Stimulated activated CD4-positive, alpha-beta T cell treated with anti-CD3 and anti-CD28 coated beads, TNF-alpha, amount 100 ng/mL, for 24 hours (primary cell): ENCODE measurements around the gene TOX4.
"Not testable (repeated sequence)": the region's sequence is repeated elsewhere in the genome, so short reads cannot be mapped to it uniquely, and the experiment has no call there.

Experiments
- DNase-seq, 3 experiments: peaks; one replicate each; pipeline ENCODE4 v3.0.0-alpha.2; 2020; ENCODE audit warnings: low read depth in 3 of 3

Gene TOX4

DNA sequence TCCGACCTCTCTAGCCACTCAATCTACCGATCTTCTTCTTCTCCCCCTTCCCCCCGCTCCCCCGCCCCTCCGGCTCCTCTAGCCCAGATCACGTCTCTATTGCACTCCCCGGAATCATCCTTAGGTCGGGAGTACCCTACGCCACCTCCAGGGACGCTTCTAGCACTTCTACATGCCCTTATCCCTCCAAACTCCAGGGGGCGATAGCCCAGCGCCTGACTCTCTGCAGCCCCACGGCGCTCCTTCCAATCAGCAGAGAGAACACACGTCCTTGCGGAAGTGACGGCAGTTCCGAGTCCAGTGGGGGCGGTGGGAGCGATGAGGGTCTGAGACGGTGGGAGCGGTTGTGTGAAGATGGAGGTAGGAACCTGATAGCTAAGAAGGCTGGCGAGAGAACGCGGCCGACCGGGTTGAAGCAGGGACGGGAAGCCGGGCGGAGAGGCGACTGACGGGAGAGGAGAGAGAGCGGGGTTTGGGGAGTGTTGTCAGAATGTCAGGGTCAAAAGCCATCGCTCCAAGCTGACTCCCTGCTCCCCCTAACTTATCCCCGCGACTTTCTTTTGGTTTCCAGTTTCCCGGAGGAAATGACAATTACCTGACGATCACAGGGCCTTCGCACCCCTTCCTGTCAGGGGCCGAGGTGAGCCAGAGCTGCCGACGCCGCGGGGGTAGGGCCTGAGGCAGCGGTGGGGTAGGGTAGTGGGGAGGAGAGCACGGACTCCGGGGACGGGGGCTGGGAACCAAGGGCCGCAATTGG, at the start of gene TOX4, which contains the start of gene RAB2B:
TOX4 (plus strand) TSS at position 271 of the 757 bp plus-strand sequence; CDS start at position 355, 84 bp downstream.
RAB2B (minus strand) TSS at position 35 of the 757 bp plus-strand sequence. CDS start 87 bp downstream, outside the sequence.
- peak; percentile 91 to 93 (median 93) for DNase-seq

DNA sequence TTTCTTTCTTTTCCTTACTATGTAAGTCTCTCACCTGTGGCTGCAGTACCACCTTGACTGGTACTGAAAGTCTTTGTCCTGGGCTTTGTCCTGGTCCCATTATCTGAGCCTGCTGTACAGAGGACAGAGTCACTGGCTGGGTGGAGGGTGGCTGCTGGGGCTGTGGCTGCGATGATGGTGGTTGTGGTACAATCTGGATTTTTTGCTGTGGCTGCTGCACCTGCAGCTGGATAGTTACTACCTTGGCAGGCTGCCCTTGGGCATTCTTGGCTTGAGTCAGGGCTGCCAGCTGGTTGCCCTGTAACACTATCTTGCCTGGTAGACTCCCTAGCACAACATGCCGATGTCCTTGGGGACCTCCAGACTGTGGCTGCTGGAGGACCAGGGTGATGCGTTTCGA, 48.1 kb upstream of the TOX4 start:
- no peak for DNase-seq

DNA sequence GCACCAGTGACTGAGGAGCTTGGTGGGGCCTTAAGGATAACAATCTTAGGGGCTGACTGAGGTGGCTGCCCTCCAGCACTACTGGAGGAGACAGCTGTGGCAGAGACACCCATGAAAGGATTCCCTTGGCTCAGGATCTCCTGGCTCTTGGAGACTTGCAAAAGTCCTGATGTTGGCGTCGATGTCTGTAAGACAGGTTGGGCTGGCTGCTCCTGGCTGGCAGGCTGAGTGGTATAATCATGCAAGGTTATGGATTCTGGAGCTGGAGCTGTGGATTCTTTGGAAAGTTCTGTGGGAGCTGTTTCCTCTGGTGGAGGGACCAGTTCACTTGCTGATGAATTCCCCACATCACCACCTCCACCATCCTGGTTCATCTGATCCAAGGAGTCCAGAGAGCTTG, 45.9 kb upstream of the TOX4 start:
- no peak for DNase-seq

DNA sequence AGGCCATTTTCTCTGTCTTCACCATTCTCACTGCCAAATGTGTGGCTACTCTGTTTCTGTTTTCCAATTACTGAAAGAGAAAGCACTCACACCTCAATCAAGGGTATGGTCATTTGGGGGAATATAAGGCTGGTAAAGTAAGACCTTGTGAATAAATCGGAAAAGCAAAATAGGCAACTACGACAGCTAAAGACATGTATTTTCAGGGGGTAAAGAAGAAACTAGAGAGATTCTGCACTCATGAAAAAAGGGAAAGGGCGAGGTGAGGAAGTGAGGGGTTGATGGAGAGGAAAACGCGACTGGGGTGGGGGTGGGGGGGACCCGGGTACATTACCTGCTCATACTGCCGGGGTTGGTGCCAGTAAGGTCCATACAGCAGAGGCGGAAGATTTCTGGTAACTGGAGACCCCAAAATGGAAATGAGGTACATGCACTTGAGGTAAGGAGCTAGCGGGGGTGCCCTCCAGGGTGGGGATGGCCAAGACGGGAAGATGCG, 40.4 kb upstream of the TOX4 start:
- no peak for DNase-seq

DNA sequence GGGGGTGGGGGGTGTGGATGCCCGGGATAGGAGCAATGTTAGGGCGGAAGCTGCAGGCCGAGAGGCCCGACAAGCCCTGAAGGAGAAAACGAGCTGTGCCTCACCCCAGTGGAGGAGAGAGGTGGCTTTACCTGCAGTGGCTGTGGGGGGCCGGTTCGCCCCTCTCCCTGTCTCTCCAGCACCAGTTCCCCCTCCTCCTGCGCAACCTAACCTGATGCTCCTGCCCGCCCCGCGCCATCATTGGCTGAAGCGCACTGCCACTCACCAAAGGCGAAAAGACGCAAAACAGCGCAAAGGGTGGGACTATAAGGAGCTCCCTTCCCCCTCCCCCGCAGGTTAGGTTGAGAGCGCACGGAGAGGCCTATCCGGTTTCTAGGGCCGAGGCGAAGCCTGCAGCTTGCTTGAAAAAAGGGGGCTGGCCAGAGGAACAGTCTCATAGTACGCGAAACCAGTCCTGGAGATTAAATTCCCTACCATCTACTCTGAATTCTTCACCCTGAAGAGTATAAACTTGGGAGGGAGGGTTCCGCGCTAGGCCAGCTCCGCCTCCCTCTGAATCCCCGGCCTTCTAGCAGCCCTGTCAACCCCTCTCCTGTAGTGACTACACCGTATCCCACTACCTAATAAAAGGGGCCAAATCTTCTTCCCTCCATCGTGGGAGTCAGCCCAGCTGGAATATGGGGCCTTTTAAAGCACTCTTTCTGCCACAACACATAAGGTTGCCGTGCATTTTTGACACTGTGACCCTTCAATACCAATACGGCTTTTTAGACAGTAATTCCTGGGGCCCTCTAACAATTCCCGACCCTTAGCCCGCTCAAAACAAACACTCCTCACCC, 39.7 kb upstream of the TOX4 start:
- peak; percentile 94 to 99 (median 98) for DNase-seq

DNA sequence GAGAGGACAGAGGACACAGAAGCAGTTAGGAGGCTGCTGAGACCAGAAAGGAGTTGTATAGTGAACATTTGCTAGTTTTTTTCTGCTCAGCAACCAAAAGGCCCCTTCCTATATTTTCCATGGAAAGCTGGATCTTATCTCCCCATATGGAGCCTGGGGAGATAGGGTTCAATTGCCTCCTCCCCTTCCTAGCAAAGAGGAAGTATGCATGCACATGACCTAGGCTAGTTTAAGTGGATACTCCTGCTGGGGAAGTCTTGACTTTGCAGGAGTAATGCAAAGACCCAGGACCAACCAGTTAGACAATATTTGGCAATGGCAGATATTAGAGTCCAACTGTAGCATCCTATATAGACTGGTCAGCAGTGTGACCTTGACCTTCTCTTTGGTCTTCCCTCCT, 36.1 kb upstream of the TOX4 start:
- no peak for DNase-seq

DNA sequence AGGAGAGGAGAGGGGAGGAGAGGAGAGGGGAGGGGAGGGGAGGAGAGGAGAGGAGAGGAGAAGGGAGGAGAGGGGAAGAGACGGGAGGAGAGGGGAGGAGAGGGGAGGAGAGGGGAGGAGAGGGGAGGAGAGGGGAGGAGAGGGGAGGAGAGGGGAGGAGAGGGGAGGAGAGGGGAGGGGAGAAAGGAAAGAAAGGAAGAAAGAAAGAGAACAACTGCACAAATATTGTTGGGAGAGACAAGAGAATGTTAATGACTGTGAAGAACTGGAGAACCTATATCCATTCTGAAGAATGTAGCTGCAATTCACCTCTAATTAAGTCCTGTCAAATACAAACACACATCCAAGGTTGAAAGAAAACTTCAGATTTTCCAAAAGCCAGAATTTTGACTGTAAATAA, 34.3 kb upstream of the TOX4 start:
- DNase-seq, result not testable (repeated sequence)

DNA sequence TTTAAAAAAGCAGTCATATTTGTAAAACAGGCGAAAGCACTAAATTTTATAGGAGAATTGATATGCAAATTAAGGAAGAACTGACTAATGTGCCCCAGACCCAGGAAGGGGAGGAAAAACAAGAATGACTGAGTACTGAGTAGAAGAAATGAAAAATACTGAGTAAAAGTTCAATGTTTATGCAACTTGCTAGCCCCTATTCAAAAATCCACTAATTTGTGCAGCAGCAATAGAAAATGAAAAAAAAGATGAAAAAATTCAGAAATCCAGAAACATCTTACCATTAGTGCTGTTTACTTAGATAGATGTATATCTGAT, 27.1 kb upstream of the TOX4 start:
- DNase-seq, result no peak

DNA sequence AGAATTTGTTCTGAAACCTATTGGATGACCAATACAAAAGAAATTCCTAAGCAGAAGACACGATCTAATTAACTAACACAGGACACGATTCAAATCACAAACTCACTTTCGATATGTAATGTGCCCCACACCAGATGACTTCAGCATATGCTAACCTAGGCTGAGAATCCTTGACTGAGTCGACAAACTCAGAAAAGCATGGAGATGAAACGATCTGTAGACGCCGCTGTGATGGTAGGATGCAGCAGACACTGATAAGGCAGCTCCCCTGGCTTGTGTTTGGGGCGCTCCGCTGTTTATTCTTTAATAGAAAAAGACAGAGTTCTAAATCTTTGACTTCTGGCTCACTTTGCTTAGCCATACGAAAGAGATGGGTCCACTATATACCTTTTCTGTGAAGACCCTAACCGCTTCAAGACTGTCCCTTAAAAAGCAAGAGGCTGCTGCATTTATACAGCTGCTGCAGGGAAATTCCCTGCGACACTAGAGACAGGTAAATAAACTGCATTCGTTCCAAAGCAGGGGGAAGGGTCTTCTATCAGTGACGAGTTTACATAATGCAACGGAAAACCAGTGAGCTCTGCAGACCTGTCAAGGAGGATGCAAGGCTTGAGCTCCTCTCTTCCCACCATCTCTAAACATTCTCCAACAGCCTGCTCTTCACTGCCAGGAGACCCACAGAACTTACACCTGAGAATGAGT, 22.0 kb upstream of the TOX4 start:
- no peak for DNase-seq

DNA sequence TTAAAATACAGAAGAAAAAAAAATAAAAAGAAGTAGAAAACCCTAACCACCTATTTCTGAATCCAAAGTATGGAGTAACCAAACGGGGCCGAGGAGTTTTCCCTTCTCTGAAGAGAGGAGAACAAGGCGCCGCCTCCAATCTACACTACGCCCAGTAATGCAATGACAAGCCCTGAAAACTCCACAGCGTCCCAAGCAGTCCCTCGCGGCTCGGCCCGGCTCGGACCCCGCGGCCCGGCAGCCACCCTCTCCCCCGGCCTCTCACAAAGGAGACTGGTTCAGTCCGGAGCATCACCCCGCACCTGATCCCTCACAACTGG, 21.4 kb upstream of the TOX4 start:
- no peak for DNase-seq

DNA sequence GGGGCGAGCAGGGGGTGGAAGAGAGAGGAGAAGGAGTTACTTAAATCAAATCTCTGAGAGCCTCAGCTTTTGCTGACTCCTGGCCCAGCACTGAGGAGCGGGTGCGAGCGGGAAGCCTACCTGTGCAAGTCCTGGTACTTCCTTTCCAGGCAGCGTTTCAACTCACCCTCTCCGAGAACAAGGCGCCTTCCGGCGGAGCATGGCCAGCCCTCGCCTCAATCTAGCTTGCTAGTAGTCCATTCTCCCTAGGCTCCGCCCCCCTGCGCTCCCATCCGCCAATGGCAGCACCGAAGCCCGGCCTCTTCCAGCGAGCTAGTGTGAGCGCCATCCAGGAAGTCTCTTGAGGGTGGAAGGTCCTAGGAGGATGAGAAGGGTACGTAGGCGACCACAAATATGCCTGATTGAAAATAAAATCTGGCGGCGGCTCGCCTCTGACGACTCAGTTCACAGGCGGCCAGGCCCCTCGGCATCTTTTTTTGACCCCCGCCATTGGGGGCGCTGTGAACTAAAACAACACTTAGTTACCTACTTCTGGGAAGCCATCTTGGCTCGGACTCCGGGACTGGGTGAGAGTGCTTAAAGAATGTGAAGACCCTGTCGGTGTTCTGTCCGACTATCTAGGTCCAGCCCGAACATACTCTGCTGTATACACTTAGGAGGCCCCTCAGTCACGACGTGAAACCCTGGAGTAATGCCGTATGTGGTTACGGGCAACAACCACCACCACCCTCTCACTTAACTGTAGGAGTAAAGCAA, 20.9 kb upstream of the TOX4 start, which contains the start of gene CHD8:
CHD8 (minus strand) TSS at position 212 of the 756 bp plus-strand sequence. CDS start 24,480 bp downstream, outside the sequence.
- peak; percentile 98 to 100 (median 98) for DNase-seq

DNA sequence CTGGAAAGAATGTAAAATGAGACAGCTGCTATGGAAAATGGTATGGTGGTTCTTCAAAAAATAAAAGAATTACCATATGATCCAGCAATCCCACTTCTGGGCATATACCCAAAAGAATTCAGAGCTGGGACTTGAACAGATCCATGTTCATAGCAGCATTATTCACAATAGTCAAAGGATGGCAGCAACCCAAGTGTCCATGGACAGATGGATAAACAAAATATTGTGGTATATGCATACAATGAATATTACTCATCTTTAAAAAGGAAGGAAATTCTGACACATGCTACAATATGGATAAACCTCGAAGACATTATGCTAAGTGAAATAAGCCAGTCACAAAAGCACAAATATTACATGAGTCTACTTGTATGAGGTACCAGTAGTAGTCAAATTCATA, 9.4 kb upstream of the TOX4 start:
- DNase-seq, result no peak

DNA sequence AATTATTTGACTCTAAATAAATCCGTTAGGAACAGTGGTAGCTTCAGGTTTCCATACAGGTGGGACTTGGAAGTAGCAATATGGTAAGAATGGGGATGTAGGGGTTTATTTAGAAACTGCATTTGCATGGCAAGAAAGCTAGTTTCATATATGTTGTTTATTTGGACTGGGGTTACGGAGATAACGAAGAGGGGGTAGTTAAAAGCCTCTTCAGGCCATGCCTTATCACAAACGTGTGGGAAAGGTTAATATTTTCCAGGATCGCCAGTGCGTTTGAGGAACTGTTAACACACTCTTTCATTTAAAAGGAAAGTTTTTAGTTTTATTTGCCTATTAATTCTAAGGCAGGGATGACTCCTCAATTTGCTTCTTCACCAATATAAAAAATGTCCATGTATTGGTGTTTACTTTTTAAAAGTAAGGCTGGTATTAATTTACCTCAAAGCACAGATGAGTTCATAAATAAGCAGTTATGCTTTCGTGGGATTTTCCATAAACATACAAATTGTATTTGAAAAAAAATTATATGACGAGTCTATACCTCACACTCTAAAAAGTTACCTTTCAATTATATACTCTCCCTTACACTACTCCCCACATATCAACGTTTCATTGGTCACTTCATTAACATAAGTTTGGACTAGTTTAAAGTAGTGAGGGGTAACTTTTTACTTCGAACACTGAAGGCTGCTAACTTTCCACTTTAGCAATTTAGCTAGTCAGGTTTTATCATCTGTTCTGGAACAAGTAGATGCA, 1.1 kb upstream of the TOX4 start:
- no peak for DNase-seq

DNA sequence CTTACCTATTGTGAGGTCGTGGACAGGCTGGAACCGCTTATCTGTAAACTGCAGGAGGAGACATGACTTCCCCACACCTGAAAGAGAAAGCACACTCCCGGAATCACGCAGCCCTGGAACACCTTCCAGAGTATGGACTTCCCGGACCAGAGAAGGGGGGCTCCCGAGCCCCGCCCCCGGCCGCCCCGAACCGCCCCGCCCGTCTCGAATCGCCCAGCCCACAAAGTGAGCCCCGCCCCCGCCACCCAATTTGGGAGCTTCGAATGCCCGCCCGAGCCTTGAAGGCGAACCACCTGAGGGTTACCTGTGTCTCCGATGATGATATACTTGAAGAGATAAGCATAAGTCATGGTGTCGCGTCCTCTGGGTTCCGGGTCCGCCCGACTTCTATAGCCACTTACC, 471 bp upstream of the TOX4 start:
- DNase-seq, result peak; percentile 70 to 82 (median 72)

DNA sequence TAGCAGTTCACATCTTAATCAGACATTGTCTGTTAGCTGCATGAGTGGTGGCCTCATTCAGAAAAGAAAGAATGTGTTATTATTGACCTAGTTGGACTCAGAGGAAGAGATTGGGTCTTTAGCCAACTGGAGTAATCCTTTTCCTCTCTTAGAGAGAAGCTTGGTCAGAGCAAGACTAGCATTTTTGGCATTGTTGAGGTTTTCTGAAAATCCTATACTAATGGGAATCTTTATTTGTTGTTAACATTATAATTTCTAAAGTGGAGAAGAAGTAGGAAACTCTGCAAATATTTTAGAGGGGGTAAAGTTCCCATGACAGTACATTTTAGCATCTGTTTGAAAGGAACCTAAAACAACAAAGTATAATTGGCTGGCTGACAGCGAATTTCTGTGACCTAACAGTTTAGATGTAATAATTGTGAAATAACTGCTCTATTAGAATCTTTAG, 9.7 kb downstream of the TOX4 start:
- no peak for DNase-seq

DNA sequence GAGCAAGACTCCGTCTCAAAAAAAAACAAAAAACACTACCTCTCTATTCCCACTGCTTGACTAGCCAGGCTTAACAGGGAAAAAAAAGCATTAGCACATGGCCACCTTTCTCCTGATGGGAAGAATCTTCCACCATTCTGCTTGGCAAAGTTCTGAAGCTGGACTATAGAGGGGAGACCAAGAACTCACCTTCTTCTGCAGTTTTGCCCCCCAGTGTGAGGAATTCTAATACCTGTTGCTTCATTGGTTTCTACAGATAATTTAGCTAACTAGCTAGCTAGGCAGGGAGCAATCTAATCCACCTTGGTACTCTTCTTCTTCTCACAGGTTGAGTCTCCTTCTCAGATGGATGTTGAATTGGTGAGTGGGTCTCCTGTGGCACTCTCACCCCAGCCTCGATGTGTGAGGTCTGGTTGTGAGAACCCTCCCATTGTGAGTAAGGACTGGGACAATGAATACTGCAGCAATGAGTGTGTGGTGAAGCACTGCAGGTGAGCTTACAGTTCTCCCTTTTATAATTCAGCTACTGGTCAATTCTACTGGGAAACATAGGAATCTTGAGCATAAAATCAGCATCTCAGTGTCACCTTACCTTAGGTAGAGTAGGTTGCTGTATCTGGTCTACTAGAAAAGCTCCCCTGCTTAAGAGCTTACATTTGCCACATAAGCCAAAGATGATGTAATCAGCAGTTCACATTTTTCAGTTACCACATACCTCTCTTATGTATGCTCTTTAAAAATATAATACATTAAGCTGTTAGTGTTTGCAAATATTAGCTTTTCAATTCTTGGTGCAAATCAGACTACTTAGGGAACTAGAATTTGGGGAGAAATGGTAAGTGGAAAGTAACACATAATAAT, 18.1 kb downstream of the TOX4 start:
- no peak for DNase-seq

DNA sequence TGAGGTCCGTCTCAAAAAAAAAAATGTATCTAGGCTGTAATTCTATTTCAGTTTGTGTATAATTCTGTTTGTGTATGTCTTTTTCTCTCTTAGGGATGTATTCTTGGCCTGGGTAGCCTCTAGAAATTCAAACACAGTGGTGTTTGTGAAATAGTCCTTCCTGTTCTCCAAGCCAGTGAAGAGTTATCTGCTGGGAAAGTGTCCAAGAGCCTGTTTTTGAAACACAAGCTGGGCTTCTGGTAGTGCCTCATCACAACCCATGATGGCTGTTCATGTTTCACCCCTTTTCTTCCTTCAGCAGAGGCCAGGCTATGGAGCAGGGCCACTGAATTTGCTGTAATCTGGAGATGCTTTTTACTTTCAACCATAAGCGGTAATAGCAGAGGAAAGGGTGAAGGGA, 19.5 kb downstream of the TOX4 start:
- no peak for DNase-seq

DNA sequence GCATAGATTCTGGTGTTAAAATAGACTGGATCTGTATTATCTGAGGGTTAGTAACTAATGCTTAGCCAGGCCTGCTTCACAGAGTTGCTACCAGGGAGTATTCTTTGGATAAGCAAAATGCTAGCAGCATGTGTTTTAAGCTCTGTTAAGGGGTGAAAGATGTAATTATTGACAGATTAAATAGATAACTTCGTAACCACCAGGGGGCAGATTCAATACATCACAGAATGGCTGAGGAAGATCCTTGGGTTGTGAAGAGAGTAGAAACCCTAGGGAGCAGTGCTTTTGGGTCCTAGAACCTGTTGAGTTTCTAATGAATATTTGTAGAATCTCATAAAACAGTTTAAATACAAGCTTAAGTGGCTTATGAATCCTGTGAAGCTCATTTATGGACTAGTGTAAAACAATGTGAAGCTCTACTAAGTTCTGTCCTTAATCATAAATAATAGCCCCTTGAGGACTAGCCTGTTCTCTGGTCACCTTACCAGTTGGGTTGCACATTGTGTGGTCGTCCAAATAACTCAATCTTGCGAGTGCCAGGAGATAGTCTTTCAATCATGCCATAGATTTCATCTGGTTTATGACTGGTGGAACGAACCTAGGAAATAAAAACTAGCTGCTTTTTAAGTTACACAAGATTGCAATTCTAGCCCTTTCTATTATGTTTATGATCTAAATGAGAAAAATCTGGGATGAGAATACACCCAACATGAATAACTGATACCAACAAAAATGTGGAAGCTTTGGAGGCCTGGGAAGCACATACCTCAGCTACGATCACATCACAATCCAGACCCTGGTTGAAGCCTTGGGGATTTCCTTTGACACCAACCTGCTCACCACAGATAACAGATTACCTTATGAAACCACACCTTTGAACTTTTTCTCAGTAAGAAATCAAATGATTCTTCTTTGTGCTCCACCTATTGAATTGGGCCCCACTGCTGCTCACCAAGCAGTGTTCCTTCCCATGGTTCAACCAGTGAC, 21.8 kb downstream of the TOX4 start:
- DNase-seq, result no peak
